MCF 10A (cell line): Measurements from ENCODE around the gene TSSK6. TPM values are rescaled to one million over a fixed set of nuclear protein-coding genes. Genes with fewer than 3 reads are reported as not detected.

ENCODE experiments used
- total RNA-seq: library from RNA; stranded (reverse); gene quantifications from 2 replicates; pipeline ENCODE4 v1.2.3, GENCODE V29; 2022

Gene TSSK6
- total RNA-seq, 1 experiment from 2014 or later, result 4.8 TPM

Other genes starting within 250 kb of the TSSK6 start
- not detected in 2 replicates for gene TM6SF2, start 242.2 kb downstream of the TSSK6 start, total RNA-seq
- gene SUGP1, start 195.0 kb downstream of the TSSK6 start, total RNA-seq, result 46.0 and 51.1 TPM in 2 replicates
- 50.1 and 55.9 TPM in 2 replicates for gene MAU2, start 194.7 kb downstream of the TSSK6 start, total RNA-seq
- gene GATAD2A, start 109.9 kb downstream of the TSSK6 start, total RNA-seq, result 77.4 and 91.5 TPM in 2 replicates
- 354 and 393 TPM in 2 replicates for gene NDUFA13, start 677 bp upstream of the TSSK6 start, total RNA-seq
- 11.9 and 21.7 TPM in 2 replicates for gene YJEFN3, start 13.4 kb upstream of the TSSK6 start, total RNA-seq
- gene CILP2, start 22.7 kb upstream of the TSSK6 start, total RNA-seq, result 0.12 and 0.29 TPM in 2 replicates
- 0.30 TPM in 1 of 2 replicates, not detected in the other for gene PBX4, start 103.1 kb upstream of the TSSK6 start, total RNA-seq
- 15.5 and 17.4 TPM in 2 replicates for gene LPAR2, start 112.7 kb upstream of the TSSK6 start, total RNA-seq
- 9.1 and 10.1 TPM in 2 replicates for gene GMIP, start 128.1 kb upstream of the TSSK6 start, total RNA-seq
- 63.9 and 67.2 TPM in 2 replicates for gene ATP13A1, start 148.1 kb upstream of the TSSK6 start, total RNA-seq
- gene ZNF101, start 153.3 kb upstream of the TSSK6 start, total RNA-seq, result 8.6 and 9.2 TPM in 2 replicates
- gene ZNF14, start 217.6 kb upstream of the TSSK6 start, total RNA-seq, result 3.5 and 3.9 TPM in 2 replicates